Hematopoietic multipotent progenitor cell treated with erythropoietin and hydrocortisone succinate and interleukin-3 and kit ligand, for 6 days (in vitro differentiated cells): Measurements from ENCODE around the gene FAM53B.
A peak's percentile ranks its signal among the peaks of the same experiment; 100 is the strongest.

ENCODE experiments used
- DNase-seq: peaks from one replicate; pipeline ENCODE4 v3.0.0-alpha.2; 2015

The FAM53B gene

GRCh38 chr10:124742413-124743190 is 1.6 kb downstream of the FAM53B start:
- peak; percentile 79 for DNase-seq

- peak; percentile 55 for DNase-seq
Observed at GRCh38 chr10:124741922-124742412, 2.2 kb downstream of the FAM53B start.

GRCh38 chr10:124741281-124741921 is 2.8 kb downstream of the FAM53B start:
- DNase-seq, result peak; percentile 92

- peak; percentile 67 for DNase-seq
Observed at GRCh38 chr10:124740369-124741280, 3.6 kb downstream of the FAM53B start.

- peak; percentile 38 for DNase-seq
Observed at GRCh38 chr10:124739986-124740368, 4.2 kb downstream of the FAM53B start.

- peak; percentile 28 for DNase-seq
Observed at GRCh38 chr10:124739119-124739921, 4.9 kb downstream of the FAM53B start.

GRCh38 chr10:124738441-124738840 is 5.7 kb downstream of the FAM53B start:
- no peak for DNase-seq

- DNase-seq, result no peak
Observed at GRCh38 chr10:124737708-124738107, 6.5 kb downstream of the FAM53B start.

GRCh38 chr10:124737221-124737620 is 7.0 kb downstream of the FAM53B start:
- no peak for DNase-seq

GRCh38 chr10:124736491-124737136 is 7.6 kb downstream of the FAM53B start:
- peak; percentile 30 for DNase-seq

GRCh38 chr10:124735491-124736286 is 8.5 kb downstream of the FAM53B start:
- DNase-seq, result no peak

- DNase-seq, result no peak
Observed at GRCh38 chr10:124734311-124735166, 9.6 kb downstream of the FAM53B start.

GRCh38 chr10:124733571-124734245 is 10.5 kb downstream of the FAM53B start:
- no peak for DNase-seq

- DNase-seq, result no peak
Observed at GRCh38 chr10:124732931-124733570, 11.1 kb downstream of the FAM53B start.

- DNase-seq, result no peak
Observed at GRCh38 chr10:124731551-124731950, 12.6 kb downstream of the FAM53B start.

GRCh38 chr10:124730790-124731189 is 13.4 kb downstream of the FAM53B start:
- DNase-seq, result no peak

GRCh38 chr10:124728830-124729661 is 15.1 kb downstream of the FAM53B start:
- no peak for DNase-seq
